T47D (cell line): Measurements from ENCODE around the gene SERTAD4.
A peak's percentile ranks its signal among the peaks of the same experiment; 100 is the strongest.

Source experiments
- DNase-seq, 2 experiments: peaks; one replicate each; pipeline versions ENCODE4 v3.0.0 to v3.0.0-alpha.2; 2011 to 2012; ENCODE audit warnings: low read depth in 1 of 2, low spot score in 1 of 2
- JUND ChIP-seq: IDR thresholded peaks from 2 replicates; pipeline ENCODE4 v1.6.1; 2012; ENCODE audit warnings: low read depth
- in situ Hi-C: cut with HindIII; loops from 2 replicates; pipeline ENCODE4 v1.10.0; 2016; ENCODE audit warnings: low sequenced_read_pairs, low pct_unique_long_range_greater_than_20kb

The SERTAD4 gene

DNA sequence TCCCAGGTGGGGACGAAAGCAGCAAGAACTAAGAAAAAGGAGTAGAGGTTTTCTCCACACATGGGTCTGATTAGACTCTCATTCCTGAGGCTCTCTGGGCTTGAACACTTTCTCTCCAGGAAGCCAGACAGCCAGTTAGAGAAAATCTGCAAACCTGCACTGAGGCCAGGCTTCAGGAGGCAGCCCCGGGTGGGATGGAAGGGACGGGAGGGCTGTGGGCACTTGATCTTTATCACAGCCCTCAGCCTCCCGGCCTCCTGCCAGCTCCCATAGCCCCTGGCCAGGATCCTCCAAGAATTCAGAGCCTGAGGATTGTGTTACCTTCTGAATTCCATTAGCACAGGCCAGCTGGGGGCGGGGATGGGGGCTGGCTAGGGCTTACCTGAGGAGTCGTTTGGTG lies 40.1 kb downstream of the SERTAD4 start:
- TF ChIP-seq JUND: no peak
- no peak for DNase-seq
- in situ Hi-C loops: no loop called here

GRCh38 chr1:210280221-210280620 lies 47.6 kb downstream of the SERTAD4 start:
- TF ChIP-seq JUND: no peak
- in situ Hi-C loops: no loop called here

GRCh38 chr1:210288116-210288515 lies 55.5 kb downstream of the SERTAD4 start:
- in situ Hi-C loops: no loop called here
- TF ChIP-seq JUND: no peak
- DNase-seq: no peak

More at GRCh38 chr1:210280221-210280620, 47.6 kb downstream of the SERTAD4 start:
- no peak for DNase-seq

- no peak for DNase-seq
- in situ Hi-C loops: no loop called here
- no peak for TF ChIP-seq JUND
These were observed 56.7 kb downstream of the SERTAD4 start for GRCh38 chr1:210289248-210289647.

DNA sequence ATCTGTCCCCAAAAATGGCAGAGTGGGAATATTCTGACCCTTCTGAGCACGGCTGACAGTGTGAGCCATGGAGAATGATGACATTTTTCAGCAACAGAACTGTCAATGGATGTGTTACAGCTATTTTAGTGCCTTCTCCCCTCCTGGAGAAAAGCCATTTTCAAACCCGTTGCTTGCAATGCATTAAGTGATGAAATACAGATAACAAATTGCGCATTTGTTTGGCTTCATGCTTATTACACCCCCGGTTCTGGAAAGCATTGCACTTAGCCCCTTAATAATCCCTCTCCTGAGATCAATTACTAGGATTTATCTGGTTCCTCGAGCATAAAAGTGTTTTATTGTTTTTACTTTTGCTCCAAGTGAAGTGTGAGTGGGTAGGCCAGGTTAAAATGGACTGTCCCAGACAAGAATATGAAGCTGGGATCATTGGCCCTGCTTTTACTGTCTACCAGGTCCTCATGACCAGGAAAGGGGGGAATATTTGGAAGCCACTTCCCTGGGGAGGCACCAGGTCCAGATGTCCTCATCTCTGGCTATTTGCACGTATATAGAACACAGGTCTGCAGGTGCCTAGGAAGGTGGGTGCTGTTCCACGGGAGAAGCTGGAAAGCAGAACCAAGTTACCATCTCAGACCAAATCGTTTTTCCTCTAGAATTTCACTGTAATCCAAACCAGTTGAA lies 58.6 kb downstream of the SERTAD4 start:
- in situ Hi-C loops: no loop called here
- DNase-seq: no peak
- TF ChIP-seq JUND: no peak

DNA sequence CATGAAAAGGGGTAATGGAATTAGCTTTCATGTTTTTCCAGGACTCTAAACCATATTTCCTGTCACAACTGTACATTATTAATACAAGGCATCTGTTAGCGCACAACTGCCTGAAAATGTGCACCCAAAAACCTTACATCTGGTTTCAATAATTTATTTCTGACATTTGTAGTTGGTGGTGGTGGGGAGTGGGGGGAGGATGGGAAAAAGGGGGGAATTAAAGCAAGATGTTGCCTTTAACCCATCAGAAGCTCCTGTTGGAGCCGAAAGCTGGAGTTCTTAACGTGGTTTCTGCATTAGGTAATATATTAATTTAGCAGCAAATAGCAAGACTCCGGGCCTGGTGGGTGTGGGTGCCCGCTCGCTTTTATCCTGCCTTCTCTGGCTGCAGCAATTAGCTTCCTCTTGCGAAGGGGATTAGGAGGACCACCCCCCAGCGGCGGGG lies 59.2 kb downstream of the SERTAD4 start:
- no peak for DNase-seq
- no peak for TF ChIP-seq JUND
- in situ Hi-C loops: no loop called here

GRCh38 chr1:210292231-210292871 lies 59.8 kb downstream of the SERTAD4 start:
- DNase-seq: peak; percentile 88 to 96
- no peak for TF ChIP-seq JUND
- in situ Hi-C loops: no loop called here

- no peak for TF ChIP-seq JUND
- in situ Hi-C loops: no loop called here
- peak in 1 of 2 experiments; percentile 30 for DNase-seq
These were observed 60.6 kb downstream of the SERTAD4 start for GRCh38 chr1:210293171-210293607.

DNA sequence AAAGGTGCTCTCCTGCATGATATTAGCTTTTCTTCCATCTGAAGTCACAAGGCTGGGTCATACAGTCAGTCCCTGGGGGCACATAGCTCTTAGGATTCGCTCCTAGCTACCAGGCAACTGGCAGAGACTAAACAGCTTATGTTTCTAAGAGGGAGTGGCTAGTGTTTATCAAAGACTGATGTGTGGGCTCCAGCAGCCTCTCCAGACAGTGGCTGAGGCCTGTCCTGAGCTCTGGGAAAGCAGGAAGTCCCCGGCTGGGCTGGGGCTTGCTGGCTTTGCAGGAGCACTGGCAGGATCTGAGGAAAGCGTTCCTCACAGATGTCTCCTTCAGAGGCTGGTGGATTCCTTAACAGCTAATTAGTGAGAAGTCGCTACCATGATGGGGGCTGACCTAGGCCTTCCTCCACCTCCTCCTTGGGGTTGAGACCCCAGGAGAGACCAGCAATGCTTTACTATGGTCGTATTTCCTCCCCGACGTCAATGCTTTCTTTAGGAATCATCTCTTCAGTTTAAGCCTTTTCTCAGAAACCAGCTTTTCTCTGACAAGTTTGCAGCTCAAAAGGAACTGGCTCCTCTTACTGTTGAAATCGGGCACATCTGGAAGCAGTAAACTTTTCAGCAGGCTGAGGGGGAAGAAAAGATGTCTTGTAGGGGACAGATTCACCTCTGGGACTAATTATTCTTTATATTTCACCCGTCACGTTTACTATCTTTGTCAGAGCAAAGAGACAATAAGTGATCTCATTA lies 62.6 kb downstream of the SERTAD4 start:
- no peak for DNase-seq
- in situ Hi-C loops: no loop called here
- no peak for TF ChIP-seq JUND
